Stomach smooth muscle (tissue), 2 donors: Measurements from ENCODE around the gene HCN4.

ENCODE experiments used
- H3K27ac ChIP-seq: one replicate; pipeline ENCODE4 v1.7.0; 2013; ENCODE audit warnings: mild to moderate bottlenecking, low read length, inconsistent platforms
- H3K27me3 ChIP-seq, 2 donors: one replicate each; pipeline ENCODE4 v1.7.0; 2013; ENCODE audit warnings: low read length in 2 of 2; ENCODE audit not compliant: insufficient read depth in 2 of 2, control insufficient read depth in 1 of 2
- H3K36me3 ChIP-seq, 2 donors: one replicate each; pipeline ENCODE4 v1.7.0; 2013; ENCODE audit warnings: low read length in 2 of 2; ENCODE audit not compliant: control insufficient read depth in 2 of 2, insufficient read depth in 2 of 2
- H3K4me1 ChIP-seq: one replicate; pipeline ENCODE4 v1.7.0; 2013; ENCODE audit warnings: low read length; ENCODE audit not compliant: control insufficient read depth, insufficient read depth
- H3K4me3 ChIP-seq, 2 donors: one replicate each; pipeline ENCODE4 v1.7.0; 2013; ENCODE audit warnings: low read length in 2 of 2
- H3K9ac ChIP-seq, 2 donors: one replicate each; pipeline ENCODE4 v1.7.0; 2013; ENCODE audit warnings: low read length in 2 of 2, mild to moderate bottlenecking in 1 of 2
- H3K9me3 ChIP-seq, 2 donors: one replicate each; pipeline ENCODE4 v1.7.0; 2013; ENCODE audit warnings: low read length in 2 of 2; ENCODE audit not compliant: control insufficient read depth in 2 of 2
- donor health status: healthy.
- donor health status: Pancreatic carcinoma.

HCN4 gene

GRCh38 chr15:73364070-73364469 is 4.7 kb downstream of the HCN4 start:
- Histone ChIP-seq H3K27ac (no peak overlapping the region), H3K27me3 (peaks cover 35 to 55% of the 10 kb centered on the region in 2 donors), H3K36me3 (no peaks in the 10 kb centered on the region), H3K9ac (no peak overlapping the region), H3K4me1 (peaks cover 9% of the 10 kb centered on the region), H3K4me3 (no peak overlapping the region), H3K9me3 (no peaks in the 10 kb centered on the region)

GRCh38 chr15:73362900-73363299 is 5.9 kb downstream of the HCN4 start:
- Histone ChIP-seq H3K27me3 (peaks cover 35 to 44% of the 10 kb centered on the region in 2 donors), H3K27ac (no peak overlapping the region), H3K9me3 (no peaks in the 10 kb centered on the region), H3K4me1 (peaks cover 2% of the 10 kb centered on the region), H3K36me3 (no peaks in the 10 kb centered on the region), H3K4me3 (no peak overlapping the region), H3K9ac (no peak overlapping the region)

- no peak overlapping the region for H3K4me3 ChIP-seq
- no peak overlapping the region for H3K9ac ChIP-seq
- H3K27me3 ChIP-seq, result peaks cover 26 to 29% of the 10 kb centered on the region in 2 donors
- H3K9me3 ChIP-seq, result no peaks in the 10 kb centered on the region
- H3K36me3 ChIP-seq, result no peaks in the 10 kb centered on the region
- no peak overlapping the region for H3K27ac ChIP-seq
- H3K4me1 ChIP-seq, result no peaks in the 10 kb centered on the region
Observed at GRCh38 chr15:73361337-73361736, 7.4 kb downstream of the HCN4 start.

GRCh38 chr15:73359651-73360050 is 9.1 kb downstream of the HCN4 start:
- H3K27ac ChIP-seq, result no peak overlapping the region
- no peaks in the 10 kb centered on the region for H3K4me1 ChIP-seq
- H3K36me3 ChIP-seq, result no peaks in the 10 kb centered on the region
- H3K4me3 ChIP-seq, result no peak overlapping the region
- no peak overlapping the region for H3K9ac ChIP-seq
- no peaks in the 10 kb centered on the region for H3K9me3 ChIP-seq
- peaks cover 15 to 17% of the 10 kb centered on the region in 2 donors for H3K27me3 ChIP-seq

- H3K9me3 ChIP-seq, result no peaks in the 10 kb centered on the region
- H3K4me1 ChIP-seq, result no peaks in the 10 kb centered on the region
- no peak overlapping the region for H3K27ac ChIP-seq
- H3K4me3 ChIP-seq, result no peak overlapping the region
- peaks cover 18 to 21% of the 10 kb centered on the region in 2 donors for H3K27me3 ChIP-seq
- no peaks in the 10 kb centered on the region for H3K36me3 ChIP-seq
- no peak overlapping the region for H3K9ac ChIP-seq
Observed at GRCh38 chr15:73357999-73358665, 10.6 kb downstream of the HCN4 start.

- Histone ChIP-seq H3K27me3 (peaks cover 9 to 16% of the 10 kb centered on the region in 2 donors), H3K9me3 (no peaks in the 10 kb centered on the region), H3K36me3 (no peaks in the 10 kb centered on the region), H3K9ac (no peak overlapping the region), H3K4me3 (no peak overlapping the region), H3K27ac (no peak overlapping the region), H3K4me1 (no peaks in the 10 kb centered on the region)
Observed at GRCh38 chr15:73355612-73356265, 13.0 kb downstream of the HCN4 start.

- no peak overlapping the region for H3K27ac ChIP-seq
- H3K9me3 ChIP-seq, result no peaks in the 10 kb centered on the region
- no peak overlapping the region for H3K4me3 ChIP-seq
- no peaks in the 10 kb centered on the region for H3K36me3 ChIP-seq
- H3K9ac ChIP-seq, result no peak overlapping the region
- no peaks in the 10 kb centered on the region for H3K4me1 ChIP-seq
- peaks cover 9 to 16% of the 10 kb centered on the region in 2 donors for H3K27me3 ChIP-seq
Observed at GRCh38 chr15:73354241-73354640, 14.5 kb downstream of the HCN4 start.

- H3K4me1 ChIP-seq, result no peaks in the 10 kb centered on the region
- H3K9ac ChIP-seq, result no peak overlapping the region
- peaks cover 9 to 16% of the 10 kb centered on the region in 2 donors for H3K27me3 ChIP-seq
- H3K9me3 ChIP-seq, result no peaks in the 10 kb centered on the region
- H3K4me3 ChIP-seq, result no peak overlapping the region
- no peak overlapping the region for H3K27ac ChIP-seq
- no peaks in the 10 kb centered on the region for H3K36me3 ChIP-seq
Observed at GRCh38 chr15:73353734-73354133, 15.0 kb downstream of the HCN4 start.

GRCh38 chr15:73352082-73352481 is 16.7 kb downstream of the HCN4 start:
- no peak overlapping the region for H3K9ac ChIP-seq

GRCh38 chr15:73349191-73349590 is 19.6 kb downstream of the HCN4 start:
- H3K4me1 ChIP-seq, result no peaks in the 10 kb centered on the region
- H3K36me3 ChIP-seq, result no peaks in the 10 kb centered on the region
- no peak overlapping the region for H3K9ac ChIP-seq
- no peaks in the 10 kb centered on the region for H3K9me3 ChIP-seq
- H3K27me3 ChIP-seq, result peaks cover 6 to 18% of the 10 kb centered on the region in 2 donors
- H3K27ac ChIP-seq, result no peak overlapping the region
- no peak overlapping the region for H3K4me3 ChIP-seq

More at GRCh38 chr15:73352082-73352481, 16.7 kb downstream of the HCN4 start:
- no peak overlapping the region for H3K27ac ChIP-seq
- peaks cover 9 to 17% of the 10 kb centered on the region in 2 donors for H3K27me3 ChIP-seq
- no peaks in the 10 kb centered on the region for H3K36me3 ChIP-seq
- no peaks in the 10 kb centered on the region for H3K9me3 ChIP-seq
- no peaks in the 10 kb centered on the region for H3K4me1 ChIP-seq
- no peak overlapping the region for H3K4me3 ChIP-seq

- Histone ChIP-seq H3K4me1 (no peaks in the 10 kb centered on the region), H3K27me3 (peaks cover 0 to 10% of the 10 kb centered on the region in 2 donors), H3K9ac (no peak overlapping the region), H3K9me3 (peaks cover 3 to 6% of the 10 kb centered on the region in 2 donors), H3K4me3 (no peak overlapping the region), H3K36me3 (no peaks in the 10 kb centered on the region), H3K27ac (no peak overlapping the region)
Observed at GRCh38 chr15:73346735-73347312, 21.9 kb downstream of the HCN4 start.
